ENCODE results near the gene DEK. TPM values are rescaled to one million over a fixed set of nuclear protein-coding genes. Genes with fewer than 3 reads are reported as not detected.
"Not testable (repeated sequence)": the region's sequence is repeated elsewhere in the genome, so short reads cannot be mapped to it uniquely, and the experiment has no call there.

The DEK gene
- total and polyA plus RNA-seq, 2 of the 13 experiments (the other 11 are each of a cell fraction or from before 2014, with no cell fraction given) = 53.2 to 276 TPM

GRCh38 chr6:18227166-18227565 is 37.2 kb downstream of the DEK start:
- POLR2A ChIA-PET; H3K4me3 ChIP-seq (replicated peaks in 1 of 3; ENCODE audit: insufficient read depth in 1 of 3, low read depth in 2 of 3, low read length in 3 of 3); ATAC-seq; DNase-seq (ENCODE audit: low spot score); H3K4me2 ChIP-seq (ENCODE audit: low read depth, low read length); H3K4me1 ChIP-seq (ENCODE audit: insufficient read depth, low read length); H3K79me2 ChIP-seq (ENCODE audit: insufficient read depth, low read length); H3K9me3 ChIP-seq (ENCODE audit: low read length); H3K9ac ChIP-seq (ENCODE audit: insufficient read depth, low read depth, low read length); intact Hi-C loops (cut with micrococcal nuclease; ENCODE audit: unreplicated experiment); BruUV-seq (replicated peaks); H3K27me3 ChIP-seq (ENCODE audit: control insufficient read depth in 1 of 2, insufficient read depth in 2 of 2, low read length in 2 of 2); in situ Hi-C loops (cut with HindIII; ENCODE audit: extremely low pct_ligation_motif_present, low pct_unique_long_range_greater_than_20kb); H2AFZ ChIP-seq (ENCODE audit: low read length); FAIRE-seq; CTCF ChIA-PET (ENCODE audit: low intra/inter-chr PET ratio, low total read pairs); H3K27ac ChIP-seq (ENCODE audit: extremely low read length, insufficient read depth, low read length); H4K20me1 ChIP-seq (ENCODE audit: insufficient read depth, low read length): not testable (repeated sequence)
- WGBS (ENCODE audit: low lambda C conversion rate) = 96% methylated on average over 9 of the region's 9 CpGs
- peaks cover 15 to 56% of the 10 kb centered on the region in 2 experiments for H3K36me3 ChIP-seq (replicated peaks in 1 of 2; ENCODE audit: control insufficient read depth in 1 of 2, insufficient read depth in 2 of 2, low read length in 2 of 2)

- CTCF ChIA-PET (ENCODE audit: low intra/inter-chr PET ratio, low total read pairs); H3K4me2 ChIP-seq (ENCODE audit: low read depth, low read length); H3K27me3 ChIP-seq (ENCODE audit: control insufficient read depth in 1 of 2, insufficient read depth in 2 of 2, low read length in 2 of 2); H2AFZ ChIP-seq (ENCODE audit: low read length); H3K4me3 ChIP-seq (replicated peaks in 1 of 3; ENCODE audit: insufficient read depth in 1 of 3, low read depth in 2 of 3, low read length in 3 of 3); POLR2A ChIA-PET; BruUV-seq (replicated peaks); H3K9me3 ChIP-seq (ENCODE audit: low read length); H3K79me2 ChIP-seq (ENCODE audit: insufficient read depth, low read length); H3K4me1 ChIP-seq (ENCODE audit: insufficient read depth, low read length); H3K27ac ChIP-seq (ENCODE audit: extremely low read length, insufficient read depth, low read length); DNase-seq (ENCODE audit: low spot score); in situ Hi-C loops (cut with HindIII; ENCODE audit: extremely low pct_ligation_motif_present, low pct_unique_long_range_greater_than_20kb); FAIRE-seq; H4K20me1 ChIP-seq (ENCODE audit: insufficient read depth, low read length); intact Hi-C loops (cut with micrococcal nuclease; ENCODE audit: unreplicated experiment); H3K9ac ChIP-seq (ENCODE audit: insufficient read depth, low read depth, low read length): not testable (repeated sequence)
- peak; percentile 54 for ATAC-seq
- WGBS (ENCODE audit: low lambda C conversion rate) = 100% methylated on average over 5 of the region's 5 CpGs
- H3K36me3 ChIP-seq (replicated peaks in 1 of 2; ENCODE audit: control insufficient read depth in 1 of 2, insufficient read depth in 2 of 2, low read length in 2 of 2) = peaks cover 15 to 61% of the 10 kb centered on the region in 2 experiments
- TF ChIP-seq RBM22 (optimal IDR thresholded peaks at IDR 0.05; ENCODE audit: low read length) = peak; percentile 53
Observed at GRCh38 chr6:18226451-18227105, 37.8 kb downstream of the DEK start.

GRCh38 chr6:18221288-18221615 is 43.1 kb downstream of the DEK start:
- intact Hi-C loops (cut with micrococcal nuclease; ENCODE audit: unreplicated experiment) (loop anchor here (5.0 kb wide), 1 partner anchor 64 kb away; the partner anchor contains the start of genes KDM1B and TPMT), in situ Hi-C loops (cut with HindIII; ENCODE audit: extremely low pct_ligation_motif_present, low pct_unique_long_range_greater_than_20kb) (no loop called here)
- Histone ChIP-seq H3K27ac (ENCODE audit: extremely low read length, insufficient read depth, low read length) (no peak overlapping the region), H3K4me3 (replicated peaks in 1 of 3; ENCODE audit: insufficient read depth in 1 of 3, low read depth in 2 of 3, low read length in 3 of 3) (no peak overlapping the region), H3K4me1 (ENCODE audit: insufficient read depth, low read length) (no peaks in the 10 kb centered on the region), H3K4me2 (ENCODE audit: low read depth, low read length) (no peak overlapping the region), H3K9ac (ENCODE audit: insufficient read depth, low read depth, low read length) (no peak overlapping the region), H3K79me2 (ENCODE audit: insufficient read depth, low read length) (no peaks in the 10 kb centered on the region), H3K27me3 (ENCODE audit: control insufficient read depth in 1 of 2, insufficient read depth in 2 of 2, low read length in 2 of 2) (no peaks in the 10 kb centered on the region), H2AFZ (ENCODE audit: low read length) (no peak overlapping the region), H3K36me3 (replicated peaks in 1 of 2; ENCODE audit: control insufficient read depth in 1 of 2, insufficient read depth in 2 of 2, low read length in 2 of 2) (peaks cover 8 to 37% of the 10 kb centered on the region in 2 experiments), H3K9me3 (ENCODE audit: low read length) (no peaks in the 10 kb centered on the region), H4K20me1 (ENCODE audit: insufficient read depth, low read length) (no peaks in the 10 kb centered on the region)
- TF ChIP-seq RBM22 (optimal IDR thresholded peaks at IDR 0.05; ENCODE audit: low read length) = peak; percentile 90
- TF ChIP-seq POLR2AphosphoS5 (IDR thresholded peaks at IDR 0.05; ENCODE audit: low read depth, low read length) = peak; percentile 41; the same call in 1 of the 2 replicates
- no peak for TF ChIP-seq ZXDC (CRISPR knock-in tag; IDR thresholded peaks at IDR 0.05)
- FAIRE-seq (no peak), DNase-seq (ENCODE audit: low spot score) (no peak), ATAC-seq (peak; percentile 12; the same call in 1 of the 3 replicates)
- CTCF ChIA-PET (ENCODE audit: low intra/inter-chr PET ratio, low total read pairs) = no interaction called here
- BruUV-seq (replicated peaks) = no TSS peak
- POLR2A ChIA-PET = no interaction called here
- WGBS (ENCODE audit: low lambda C conversion rate) = 92% methylated on average over 4 of the region's 4 CpGs
